Choroid plexus epithelial cell (primary cell): ENCODE measurements around the gene FAM76A.
"Not testable (repeated sequence)": the region's sequence is repeated elsewhere in the genome, so short reads cannot be mapped to it uniquely, and the experiment has no call there.

ENCODE experiments used
- DNase-seq: peaks from one replicate; pipeline ENCODE4 v3.0.0-alpha.2; 2010; ENCODE audit warnings: low read depth
- H3K4me3 ChIP-seq: 2 replicates; pipeline ENCODE4 v1.5.1; 2011; ENCODE audit warnings: low read depth, mild to moderate bottlenecking, control low read depth, low read length, moderate library complexity
- TF ChIP-seq, protein P1 (sequence below): conservative IDR thresholded peaks from 2 replicates; pipeline ENCODE4 v1.5.1; 2011; ENCODE audit warnings: low read depth, mild to moderate bottlenecking, control low read depth, inconsistent platforms, low read length, moderate library complexity

The FAM76A gene

DNA sequence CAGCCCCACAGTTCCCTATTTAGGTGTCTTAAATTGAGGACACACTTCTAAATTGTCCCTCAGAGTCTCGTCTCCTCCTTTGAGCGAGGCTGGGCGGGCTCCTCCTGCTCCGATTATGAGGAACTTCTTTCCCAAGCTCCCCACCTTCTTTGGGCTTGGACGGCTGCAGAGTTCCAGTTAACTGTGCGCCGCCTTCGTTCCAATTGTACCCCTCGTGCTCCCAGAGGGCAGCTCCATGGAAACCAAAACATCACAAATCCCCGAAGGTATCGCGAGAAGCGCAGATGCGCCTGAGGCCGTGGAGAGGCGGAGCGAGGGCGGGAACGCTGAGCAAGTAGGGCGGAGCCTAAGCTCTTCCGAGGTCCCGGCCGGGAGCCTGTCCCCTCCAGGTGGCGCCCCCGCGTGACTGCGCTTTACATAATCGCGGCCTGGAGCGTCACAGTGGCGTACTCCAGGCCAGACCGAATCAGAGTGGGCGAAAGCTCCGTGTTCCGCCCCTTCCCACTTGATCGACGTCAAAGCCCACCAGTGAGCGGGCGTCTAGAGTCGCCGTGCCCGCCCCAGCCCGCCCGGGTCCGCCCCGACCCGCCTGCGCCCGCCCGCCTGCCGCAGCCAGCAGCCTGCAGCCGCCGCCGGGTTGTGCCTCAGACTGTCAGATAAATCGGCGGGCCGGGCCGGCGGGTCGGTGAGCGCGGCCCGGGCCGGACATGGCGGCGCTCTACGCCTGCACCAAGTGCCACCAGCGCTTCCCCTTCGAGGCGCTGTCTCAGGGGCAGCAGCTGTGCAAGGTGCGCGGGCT, at the start of gene FAM76A:
TSS of gene FAM76A (plus strand) at position 588 of the 799 bp plus-strand sequence. CDS start at position 708, 120 bp downstream.
- peak within 1 kb of the TSS; percentile 89 for H3K4me3 ChIP-seq
- TF ChIP-seq, protein P1, sequence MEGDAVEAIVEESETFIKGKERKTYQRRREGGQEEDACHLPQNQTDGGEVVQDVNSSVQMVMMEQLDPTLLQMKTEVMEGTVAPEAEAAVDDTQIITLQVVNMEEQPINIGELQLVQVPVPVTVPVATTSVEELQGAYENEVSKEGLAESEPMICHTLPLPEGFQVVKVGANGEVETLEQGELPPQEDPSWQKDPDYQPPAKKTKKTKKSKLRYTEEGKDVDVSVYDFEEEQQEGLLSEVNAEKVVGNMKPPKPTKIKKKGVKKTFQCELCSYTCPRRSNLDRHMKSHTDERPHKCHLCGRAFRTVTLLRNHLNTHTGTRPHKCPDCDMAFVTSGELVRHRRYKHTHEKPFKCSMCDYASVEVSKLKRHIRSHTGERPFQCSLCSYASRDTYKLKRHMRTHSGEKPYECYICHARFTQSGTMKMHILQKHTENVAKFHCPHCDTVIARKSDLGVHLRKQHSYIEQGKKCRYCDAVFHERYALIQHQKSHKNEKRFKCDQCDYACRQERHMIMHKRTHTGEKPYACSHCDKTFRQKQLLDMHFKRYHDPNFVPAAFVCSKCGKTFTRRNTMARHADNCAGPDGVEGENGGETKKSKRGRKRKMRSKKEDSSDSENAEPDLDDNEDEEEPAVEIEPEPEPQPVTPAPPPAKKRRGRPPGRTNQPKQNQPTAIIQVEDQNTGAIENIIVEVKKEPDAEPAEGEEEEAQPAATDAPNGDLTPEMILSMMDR: peak; percentile 34
- DNase-seq: peak; percentile 100

DNA sequence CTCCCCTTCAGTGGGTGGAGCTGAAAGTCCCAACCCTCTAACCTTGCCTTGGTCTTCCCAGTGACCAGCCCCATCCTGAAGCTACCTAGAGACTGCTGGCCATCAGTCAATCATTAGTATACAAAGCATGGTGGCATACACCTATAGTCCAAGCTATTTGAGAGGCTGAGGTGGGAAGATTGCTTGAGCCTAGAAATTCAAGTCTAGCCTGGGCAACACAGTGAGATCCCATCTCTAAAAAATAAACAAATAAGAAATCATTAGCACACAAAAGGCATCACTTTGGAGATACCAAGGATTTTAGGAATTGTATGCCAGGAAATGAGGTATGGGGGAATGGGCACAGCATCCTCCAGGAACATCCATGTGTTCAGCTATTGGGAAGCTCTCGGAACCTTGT, 49.4 kb upstream of the FAM76A start:
- TF ChIP-seq, protein P1: no peak
- DNase-seq: no peak
- H3K4me3 ChIP-seq: no peak overlapping the region

DNA sequence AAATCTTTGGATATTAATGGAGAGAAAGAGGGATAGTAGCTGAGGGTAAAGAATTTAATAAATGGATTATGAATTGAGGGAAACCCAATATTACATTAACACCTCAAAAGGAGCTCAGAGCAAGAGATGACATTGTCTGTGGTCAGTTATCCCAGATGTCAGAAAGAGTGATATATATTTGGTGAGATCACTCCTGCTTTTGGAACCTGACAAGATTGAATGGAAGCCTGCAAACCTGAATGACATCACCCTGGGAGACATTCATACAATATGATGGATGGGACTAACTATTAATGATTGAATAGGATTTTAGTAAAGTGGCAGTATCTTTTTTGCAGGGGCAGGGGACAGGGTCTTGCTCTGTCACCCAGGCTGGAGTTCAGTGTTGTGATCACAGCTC, 47.0 kb upstream of the FAM76A start:
- no peak for DNase-seq
- TF ChIP-seq, protein P1: no peak
- no peak overlapping the region for H3K4me3 ChIP-seq

DNA sequence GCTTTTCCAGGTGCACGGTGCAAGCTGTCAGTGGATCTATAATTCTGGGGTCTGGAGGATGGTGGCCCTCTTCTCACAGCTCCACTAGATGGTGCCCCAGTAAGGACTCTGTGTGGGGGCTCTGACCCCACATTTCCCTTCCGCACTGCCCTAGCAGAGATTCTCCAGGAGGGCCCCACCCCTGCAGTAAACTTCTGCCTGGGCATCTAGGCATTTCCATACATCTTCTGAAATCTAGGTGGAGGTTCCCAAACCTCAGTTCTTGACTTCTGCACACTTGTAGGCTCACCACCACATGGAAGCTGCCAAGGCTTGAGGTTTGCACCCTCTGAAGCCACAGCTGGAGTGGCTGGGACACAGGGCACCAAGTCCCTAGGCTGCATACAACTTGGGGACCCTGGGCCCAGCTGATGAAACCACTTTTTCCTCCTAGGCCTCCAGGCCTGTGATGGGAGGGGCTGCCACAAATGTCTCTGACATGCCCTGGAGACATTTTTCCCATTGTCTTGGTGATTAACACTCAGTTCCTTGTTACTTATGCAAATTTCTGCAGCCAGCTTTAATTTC, 45.5 kb upstream of the FAM76A start:
- DNase-seq, H3K4me3 ChIP-seq: not testable (repeated sequence)

DNA sequence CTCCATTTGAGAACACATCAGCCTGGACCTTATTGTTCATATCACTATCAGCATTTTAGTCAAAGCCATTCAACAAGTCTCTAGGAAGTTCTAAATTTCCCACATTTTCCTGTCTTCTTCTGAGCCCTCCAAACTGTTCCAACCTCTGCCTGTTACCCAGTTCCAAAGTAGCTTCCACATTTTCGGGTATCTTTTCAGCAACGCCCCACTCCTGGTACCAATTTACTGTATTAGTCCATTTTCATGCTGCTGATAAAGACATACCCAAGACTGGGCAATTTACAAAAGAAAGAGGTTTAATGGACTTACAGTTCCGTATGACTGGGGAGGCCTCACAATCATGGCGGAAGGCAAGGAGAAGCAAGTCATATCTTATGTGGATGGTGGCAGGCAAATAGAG, 44.2 kb upstream of the FAM76A start:
- DNase-seq, H3K4me3 ChIP-seq: not testable (repeated sequence)

DNA sequence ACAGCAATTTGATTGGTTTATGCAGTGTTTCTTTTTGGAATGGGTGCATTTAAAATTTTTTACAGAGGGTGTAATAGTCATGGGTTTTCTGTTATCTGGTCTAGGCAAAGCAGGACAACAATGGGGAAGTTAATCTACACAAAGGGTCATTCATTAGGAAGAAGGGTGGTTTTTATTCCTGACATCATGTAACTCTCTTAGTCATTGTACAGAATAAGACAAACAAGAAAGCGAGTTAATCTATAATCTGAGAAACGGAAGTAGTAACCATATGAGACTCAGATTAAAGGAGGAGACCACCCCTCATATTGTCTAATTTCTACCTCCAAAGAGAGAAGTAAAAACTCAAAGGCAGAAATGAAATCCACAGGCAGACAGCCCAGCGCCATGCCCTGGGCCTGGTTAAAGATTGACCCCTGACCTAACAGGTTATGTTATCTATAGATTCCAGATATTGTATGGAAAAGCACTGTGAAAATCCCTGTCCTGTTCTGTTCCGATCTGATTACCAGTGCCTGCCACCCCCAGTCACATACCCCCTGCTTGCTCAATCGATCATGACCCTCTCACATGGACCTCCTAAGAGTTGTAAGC, 43.3 kb upstream of the FAM76A start:
- no peak overlapping the region for H3K4me3 ChIP-seq
- no peak for DNase-seq
- TF ChIP-seq, protein P1: no peak

DNA sequence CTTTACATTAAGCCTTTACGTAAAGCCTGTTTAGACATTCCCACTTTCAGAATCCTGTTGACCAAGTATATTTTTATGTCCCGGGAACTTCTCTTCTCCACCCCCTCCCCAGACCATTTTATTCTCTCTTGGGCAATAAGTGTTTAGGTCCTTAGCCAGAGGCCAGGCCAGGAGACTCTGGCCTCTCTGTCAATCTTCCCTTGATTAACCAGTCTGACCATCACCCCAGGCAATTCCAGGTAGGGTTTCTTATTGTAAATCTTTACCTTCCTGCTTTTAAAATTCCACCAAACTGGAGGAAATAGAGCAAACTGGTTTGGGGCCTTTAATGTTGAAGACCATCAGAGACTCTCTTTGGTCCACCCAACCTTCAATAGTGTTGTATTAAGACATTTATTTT, 41.6 kb upstream of the FAM76A start:
- TF ChIP-seq, protein P1: no peak
- DNase-seq: no peak

More for the DNA sequence above, 41.6 kb upstream of the FAM76A start:
- H3K4me3 ChIP-seq: no peak overlapping the region
